MG63 (cell line): ENCODE measurements around the gene TTYH3. TPM values are rescaled to one million over a fixed set of nuclear protein-coding genes. Genes with fewer than 3 reads are reported as not detected.
"Not testable (repeated sequence)": the region's sequence is repeated elsewhere in the genome, so short reads cannot be mapped to it uniquely, and the experiment has no call there.

Source experiments
- DNase-seq: peaks from one replicate; pipeline ENCODE4 v3.0.0-alpha.2; 2020
- H3K27me3 ChIP-seq: fragments of 250-450 bp; sonication (Bioruptor Pico); 2 replicates; pipeline ENCODE4 v1.5.1; 2020; ENCODE audit warnings: mild to moderate bottlenecking, moderate library complexity
- H3K36me3 ChIP-seq: fragments of 250-450 bp; sonication (Bioruptor Pico); 2 replicates; pipeline ENCODE4 v1.5.1; 2020; ENCODE audit warnings: mild to moderate bottlenecking, moderate library complexity
- H3K4me3 ChIP-seq: fragments of 250-450 bp; sonication (Bioruptor Pico); 2 replicates; pipeline ENCODE4 v1.5.1; 2020; ENCODE audit warnings: mild to moderate bottlenecking, moderate library complexity
- H3K9me3 ChIP-seq: fragments of 250-450 bp; sonication (Bioruptor Pico); 2 replicates; pipeline ENCODE4 v1.5.1; 2020; ENCODE audit warnings: mild to moderate bottlenecking, moderate library complexity
- total RNA-seq: library from RNA; depleted of rRNA; stranded (reverse); fragments of >200 nt; shearing (Covaris generic); gene quantifications from 2 replicates; pipeline ENCODE4 v1.2.3, GENCODE V29; 2014; ENCODE audit warnings: low replicate concordance

Gene TTYH3
- total RNA-seq, 1 experiment from 2014 or later, result 29.8 TPM

- Histone ChIP-seq H3K4me3 (no peak overlapping the region), H3K27me3 (no peaks in the 10 kb centered on the region), H3K36me3 (no peaks in the 10 kb centered on the region; the same call in 1 of the 2 replicates), H3K9me3 (no peaks in the 10 kb centered on the region)
- DNase-seq, result no peak
These were observed 30.7 kb downstream of the TTYH3 start for GRCh38 chr7:2662273-2663120.

GRCh38 chr7:2663121-2663886 is 31.5 kb downstream of the TTYH3 start:
- Histone ChIP-seq H3K27me3 (no peaks in the 10 kb centered on the region), H3K4me3 (no peak overlapping the region), H3K36me3 (no peaks in the 10 kb centered on the region; the same call in 1 of the 2 replicates), H3K9me3 (no peaks in the 10 kb centered on the region)
- DNase-seq, result no peak

GRCh38 chr7:2663960-2664359 is 32.2 kb downstream of the TTYH3 start:
- Histone ChIP-seq H3K36me3 (no peaks in the 10 kb centered on the region; the same call in 1 of the 2 replicates), H3K9me3 (no peaks in the 10 kb centered on the region)

GRCh38 chr7:2665359-2665791 is 33.6 kb downstream of the TTYH3 start:
- no peaks in the 10 kb centered on the region; the same call in 1 of the 2 replicates for H3K36me3 ChIP-seq
- no peaks in the 10 kb centered on the region for H3K27me3 ChIP-seq
- DNase-seq, result no peak
- H3K4me3 ChIP-seq, result no peak overlapping the region
- no peaks in the 10 kb centered on the region for H3K9me3 ChIP-seq

More at GRCh38 chr7:2663960-2664359, 32.2 kb downstream of the TTYH3 start:
- DNase-seq, result no peak
- Histone ChIP-seq H3K27me3 (no peaks in the 10 kb centered on the region), H3K4me3 (no peak overlapping the region)

GRCh38 chr7:2666155-2666554 is 34.4 kb downstream of the TTYH3 start:
- DNase-seq, result no peak
- Histone ChIP-seq H3K36me3 (no peaks in the 10 kb centered on the region), H3K27me3 (no peaks in the 10 kb centered on the region), H3K4me3 (no peak overlapping the region), H3K9me3 (no peaks in the 10 kb centered on the region)

- no peaks in the 10 kb centered on the region for H3K36me3 ChIP-seq
- H3K9me3 ChIP-seq, result no peaks in the 10 kb centered on the region
- DNase-seq, result no peak
These were observed 34.9 kb downstream of the TTYH3 start for GRCh38 chr7:2666588-2667250.

GRCh38 chr7:2667843-2668242 is 36.1 kb downstream of the TTYH3 start:
- Histone ChIP-seq H3K36me3 (no peaks in the 10 kb centered on the region), H3K9me3 (no peaks in the 10 kb centered on the region), H3K4me3 (no peak overlapping the region), H3K27me3 (no peaks in the 10 kb centered on the region)
- DNase-seq, result no peak

More at GRCh38 chr7:2666588-2667250, 34.9 kb downstream of the TTYH3 start:
- Histone ChIP-seq H3K4me3 (no peak overlapping the region), H3K27me3 (no peaks in the 10 kb centered on the region)

- DNase-seq, result peak; percentile 43
- Histone ChIP-seq H3K4me3 (no peak overlapping the region), H3K27me3 (no peaks in the 10 kb centered on the region), H3K36me3 (no peaks in the 10 kb centered on the region), H3K9me3 (no peaks in the 10 kb centered on the region)
These were observed 36.6 kb downstream of the TTYH3 start for GRCh38 chr7:2668401-2668800.

- no peak for DNase-seq
- Histone ChIP-seq H3K36me3 (no peaks in the 10 kb centered on the region), H3K4me3 (no peak overlapping the region), H3K9me3 (peaks cover 2% of the 10 kb centered on the region), H3K27me3 (no peaks in the 10 kb centered on the region)
These were observed 38.4 kb downstream of the TTYH3 start for GRCh38 chr7:2670171-2670570.

GRCh38 chr7:2670720-2671391 is 39.1 kb downstream of the TTYH3 start:
- Histone ChIP-seq H3K9me3 (peaks cover 2% of the 10 kb centered on the region), H3K4me3 (no peak overlapping the region), H3K36me3 (no peaks in the 10 kb centered on the region), H3K27me3 (no peaks in the 10 kb centered on the region)
- peak; percentile 66 for DNase-seq

- not testable (repeated sequence) for DNase-seq, H3K4me3 ChIP-seq, H3K36me3 ChIP-seq, H3K27me3 ChIP-seq, H3K9me3 ChIP-seq
These were observed 41.4 kb downstream of the TTYH3 start for GRCh38 chr7:2673214-2673613.

- Histone ChIP-seq H3K27me3 (no peaks in the 10 kb centered on the region), H3K9me3 (peaks cover 2% of the 10 kb centered on the region), H3K4me3 (no peak overlapping the region), H3K36me3 (no peaks in the 10 kb centered on the region)
- DNase-seq, result no peak
These were observed 42.1 kb downstream of the TTYH3 start for GRCh38 chr7:2673934-2674333.

GRCh38 chr7:2675256-2675764 is 43.5 kb downstream of the TTYH3 start:
- H3K9me3 ChIP-seq, result peaks cover 2% of the 10 kb centered on the region
- no peak for DNase-seq
- no peak overlapping the region for H3K4me3 ChIP-seq
- H3K36me3 ChIP-seq, result no peaks in the 10 kb centered on the region
- no peaks in the 10 kb centered on the region for H3K27me3 ChIP-seq

- not testable (repeated sequence) for DNase-seq
These were observed 44.8 kb downstream of the TTYH3 start for GRCh38 chr7:2676576-2676975.

GRCh38 chr7:2678454-2678853 is 46.7 kb downstream of the TTYH3 start:
- not testable (repeated sequence) for H3K4me3 ChIP-seq, H3K36me3 ChIP-seq, H3K9me3 ChIP-seq, H3K27me3 ChIP-seq, DNase-seq

More at GRCh38 chr7:2676576-2676975, 44.8 kb downstream of the TTYH3 start:
- not testable (repeated sequence) for H3K9me3 ChIP-seq, H3K4me3 ChIP-seq, H3K36me3 ChIP-seq, H3K27me3 ChIP-seq
